SW 1271 (cell line): ENCODE data around the gene GOSR2.

Experiments
- DNase-seq, 2 experiments: peaks; one replicate each; lab custom pipeline; 2025; lab: John Stamatoyannopoulos, UW

GOSR2 gene

DNA sequence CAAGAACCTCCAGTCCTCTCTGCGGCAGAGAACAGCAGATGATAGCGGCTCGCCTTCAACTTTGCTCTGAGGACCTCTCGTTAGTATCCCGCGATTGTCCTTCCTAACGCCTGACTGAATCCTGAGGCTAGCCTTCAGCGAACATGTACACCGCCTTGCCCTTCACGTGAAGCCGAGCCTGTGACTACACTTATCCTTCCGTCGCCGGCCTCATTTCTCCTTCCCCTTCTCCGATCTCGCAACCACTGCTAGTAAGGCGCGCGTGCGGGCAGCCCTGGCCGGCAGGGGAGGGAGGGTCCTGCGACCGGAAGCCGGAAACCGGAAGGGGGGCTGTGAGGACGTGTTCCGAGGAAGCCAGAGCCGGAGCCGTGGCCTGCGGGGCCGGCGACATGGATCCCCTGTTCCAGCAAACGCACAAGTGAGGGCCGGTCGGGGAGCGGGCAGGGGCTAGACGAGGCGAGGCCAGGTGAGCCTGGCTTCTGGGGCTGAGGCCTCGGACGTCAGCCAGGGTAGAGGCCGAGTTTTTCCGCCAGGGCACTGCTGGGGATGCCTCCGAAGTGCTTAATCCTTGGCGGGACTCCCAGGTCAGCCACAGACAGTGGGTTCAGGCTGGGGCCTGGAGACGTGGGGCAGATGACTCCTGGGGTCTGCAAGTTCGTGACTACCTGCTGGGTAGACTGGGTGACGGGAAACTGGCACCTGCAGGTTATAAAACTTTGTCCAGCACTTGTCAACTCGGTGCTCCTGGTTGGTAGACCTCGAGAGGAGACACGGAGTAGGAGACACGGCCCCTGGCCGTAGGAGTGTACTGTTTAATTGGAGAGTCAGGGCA, at the start of gene GOSR2:
TSS of gene GOSR2 (plus strand) at position 357 of the 832 bp plus-strand sequence. CDS start at position 390, 33 bp downstream.
- DNase-seq, result peak; percentile 70 to 96

DNA sequence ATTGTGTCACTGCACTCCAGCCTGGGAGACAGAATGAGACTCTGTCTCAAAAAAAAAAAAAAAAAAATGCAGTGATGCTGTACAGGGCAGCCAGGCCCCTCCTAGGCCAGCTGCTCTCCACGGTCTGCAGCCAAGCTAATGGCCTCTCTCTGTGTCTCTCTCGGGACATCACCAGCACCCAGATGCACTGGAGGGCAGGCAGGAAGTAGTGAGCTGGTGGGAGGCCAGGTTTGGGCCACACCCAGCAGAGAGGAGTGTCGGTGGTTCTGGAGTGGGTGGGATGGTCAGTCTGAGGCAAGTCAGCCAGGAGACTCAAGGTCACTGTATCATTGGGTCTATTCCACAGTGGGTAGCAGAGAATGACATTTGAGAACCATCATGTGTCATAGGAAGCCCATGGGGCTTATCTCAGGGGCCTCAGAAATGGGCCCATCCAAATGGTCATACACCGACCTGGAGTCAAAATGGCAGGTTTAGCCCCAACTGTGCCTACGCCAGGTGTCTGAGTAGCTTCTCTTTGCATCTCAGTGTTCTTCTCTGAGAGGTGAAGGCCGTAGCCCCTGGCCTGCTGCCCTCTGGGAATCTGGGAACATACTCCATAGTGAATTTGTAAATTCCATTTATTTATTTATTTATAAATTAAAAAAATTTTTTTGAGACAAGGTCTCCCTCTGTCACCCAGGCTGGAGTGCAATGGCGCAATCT, 48.9 kb upstream of the GOSR2 start:
- no peak for DNase-seq

DNA sequence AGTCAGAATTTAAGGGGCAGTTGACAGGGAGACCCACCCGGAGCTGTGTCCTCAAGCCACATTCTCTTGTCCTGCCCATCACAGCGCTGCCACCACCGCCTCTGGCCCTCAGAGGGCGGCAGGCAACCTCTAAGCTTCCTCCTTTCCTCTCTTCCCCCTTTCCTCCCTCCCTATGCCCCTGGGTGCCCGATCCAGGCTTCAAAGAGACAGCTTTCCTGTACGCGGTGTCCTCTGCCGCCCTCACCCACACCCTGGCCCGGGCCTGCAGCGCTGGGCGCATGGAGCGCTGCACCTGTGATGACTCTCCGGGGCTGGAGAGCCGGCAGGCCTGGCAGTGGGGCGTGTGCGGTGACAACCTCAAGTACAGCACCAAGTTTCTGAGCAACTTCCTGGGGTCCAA, 48.1 kb upstream of the GOSR2 start:
- no peak for DNase-seq

DNA sequence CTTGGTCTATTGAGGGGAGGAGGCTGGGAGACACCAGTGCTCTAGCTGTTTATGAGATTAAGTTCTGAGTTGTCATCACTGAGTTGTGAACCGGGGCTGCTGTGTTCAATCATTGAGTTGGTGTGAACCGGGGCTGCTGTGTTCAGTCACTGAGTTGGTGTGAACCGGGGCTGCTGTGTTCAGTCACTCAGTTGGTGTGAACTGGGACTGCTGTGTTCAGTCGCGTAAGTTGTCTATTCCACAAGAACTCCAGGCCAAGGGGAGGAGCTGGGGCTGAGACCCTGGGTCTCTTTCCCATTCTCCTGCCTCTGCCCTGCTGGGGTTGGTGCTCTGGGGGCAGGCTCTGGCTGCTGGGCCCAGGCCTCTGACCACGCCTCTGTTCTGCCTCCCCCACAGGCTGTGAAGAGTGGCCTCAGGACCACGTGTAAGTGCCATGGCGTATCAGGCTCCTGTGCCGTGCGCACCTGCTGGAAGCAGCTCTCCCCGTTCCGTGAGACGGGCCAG, 47.1 kb upstream of the GOSR2 start:
- no peak for DNase-seq

DNA sequence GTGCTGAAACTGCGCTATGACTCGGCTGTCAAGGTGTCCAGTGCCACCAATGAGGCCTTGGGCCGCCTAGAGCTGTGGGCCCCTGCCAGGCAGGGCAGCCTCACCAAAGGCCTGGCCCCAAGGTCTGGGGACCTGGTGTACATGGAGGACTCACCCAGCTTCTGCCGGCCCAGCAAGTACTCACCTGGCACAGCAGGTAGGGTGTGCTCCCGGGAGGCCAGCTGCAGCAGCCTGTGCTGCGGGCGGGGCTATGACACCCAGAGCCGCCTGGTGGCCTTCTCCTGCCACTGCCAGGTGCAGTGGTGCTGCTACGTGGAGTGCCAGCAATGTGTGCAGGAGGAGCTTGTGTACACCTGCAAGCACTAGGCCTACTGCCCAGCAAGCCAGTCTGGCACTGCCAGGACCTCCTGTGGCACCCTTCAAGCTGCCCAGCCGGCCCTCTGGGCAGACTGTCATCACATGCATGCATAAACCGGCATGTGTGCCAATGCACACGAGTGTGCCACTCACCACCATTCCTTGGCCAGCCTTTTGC, 46.5 kb upstream of the GOSR2 start:
- DNase-seq, result no peak

DNA sequence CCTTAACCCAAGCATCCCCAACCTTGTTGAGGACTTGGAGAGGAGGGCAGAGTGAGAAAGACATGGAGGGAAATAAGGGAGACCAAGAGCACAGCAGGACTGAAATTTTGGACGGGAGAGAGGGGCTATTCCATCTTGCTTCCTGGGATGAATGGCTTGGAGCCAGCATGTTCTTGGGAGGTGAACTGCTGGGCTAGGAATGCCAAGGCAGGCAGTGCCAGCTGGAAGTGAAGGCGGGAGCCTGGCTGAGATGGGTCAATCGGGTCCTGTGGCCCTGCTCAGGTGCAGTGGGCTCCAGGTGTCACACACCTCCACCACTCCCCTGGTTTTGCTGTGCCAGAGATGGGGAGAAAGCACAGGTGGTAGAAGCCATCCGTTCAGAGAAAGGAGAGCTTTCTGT, 46.0 kb upstream of the GOSR2 start:
- DNase-seq, result no peak

DNA sequence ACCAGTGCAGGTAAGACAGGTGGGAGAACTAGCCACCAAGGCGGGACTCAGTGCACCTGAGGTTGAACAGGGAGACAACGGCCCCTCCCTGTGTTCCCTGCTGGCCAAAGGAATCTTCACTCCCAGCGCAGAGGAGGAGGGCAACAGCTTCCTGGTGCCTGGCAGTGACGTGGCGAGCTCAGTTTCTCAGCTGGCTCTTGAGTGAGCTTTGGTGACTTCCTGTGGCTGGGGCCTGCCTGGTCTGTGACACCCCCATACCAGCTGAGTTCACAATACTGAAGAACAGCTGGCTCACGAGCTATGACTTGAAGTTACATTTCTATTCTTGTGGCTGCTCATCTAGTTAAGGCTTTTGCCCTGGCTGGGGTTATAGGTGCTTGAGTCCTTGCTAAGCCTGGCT, 45.5 kb upstream of the GOSR2 start:
- no peak for DNase-seq

DNA sequence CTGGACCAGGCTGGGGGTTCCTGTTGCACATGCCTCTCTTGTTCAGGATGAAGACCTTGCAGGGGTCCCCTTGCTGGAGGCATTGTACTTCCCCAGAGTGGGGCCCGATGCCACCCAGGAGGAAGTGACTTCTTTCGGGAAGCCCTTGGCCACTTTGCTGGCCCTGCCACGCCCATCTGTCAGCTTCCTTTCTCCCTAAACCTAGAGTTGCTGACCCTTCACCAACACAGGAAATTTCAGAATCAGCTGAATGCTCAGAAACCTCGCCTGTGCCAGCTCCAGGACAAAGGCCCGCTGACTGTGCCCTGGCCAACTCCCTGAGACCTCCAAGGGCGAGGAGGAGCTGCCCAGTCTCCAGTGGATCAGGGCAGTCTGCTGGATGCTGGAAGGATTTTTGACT, 44.9 kb upstream of the GOSR2 start:
- no peak for DNase-seq

DNA sequence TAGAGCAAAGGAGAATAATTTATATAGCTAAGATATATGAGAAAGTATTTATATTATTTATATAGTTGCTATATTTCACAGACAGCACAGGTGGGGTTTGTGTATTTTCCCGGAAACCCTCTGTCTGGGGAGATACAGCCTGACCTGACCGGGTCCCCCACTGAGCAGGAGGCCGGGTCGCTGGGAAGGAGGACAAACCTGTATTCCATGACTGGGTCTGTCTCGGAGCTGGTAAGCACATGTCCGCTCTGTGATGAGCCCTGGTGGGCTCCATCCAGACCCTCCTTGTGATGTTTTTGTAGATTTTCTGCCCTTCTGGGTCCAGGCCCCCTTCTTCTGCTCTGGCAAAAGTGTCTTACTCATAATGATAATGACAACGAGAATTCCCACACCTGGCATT, 43.9 kb upstream of the GOSR2 start:
- DNase-seq, result no peak

DNA sequence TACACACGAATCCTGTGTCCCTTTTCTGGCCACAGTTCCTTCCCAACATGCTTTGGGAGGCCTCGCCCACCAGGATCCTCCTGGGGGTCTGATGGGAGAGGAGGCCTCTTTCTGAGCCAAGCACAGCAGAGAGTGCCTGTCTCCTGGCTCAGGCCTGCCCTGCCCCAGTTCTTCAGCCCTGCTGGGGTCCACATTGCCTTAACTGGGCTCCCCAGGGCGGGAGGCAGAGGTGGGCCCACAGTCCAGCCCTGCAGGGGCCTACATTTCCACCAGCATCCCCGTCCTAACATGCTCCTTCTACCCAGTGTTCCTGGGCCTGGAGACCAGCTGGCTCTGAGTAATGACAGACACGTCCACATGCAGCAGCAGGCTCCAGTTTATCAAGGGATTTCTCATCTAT, 41.9 kb upstream of the GOSR2 start:
- no peak for DNase-seq

DNA sequence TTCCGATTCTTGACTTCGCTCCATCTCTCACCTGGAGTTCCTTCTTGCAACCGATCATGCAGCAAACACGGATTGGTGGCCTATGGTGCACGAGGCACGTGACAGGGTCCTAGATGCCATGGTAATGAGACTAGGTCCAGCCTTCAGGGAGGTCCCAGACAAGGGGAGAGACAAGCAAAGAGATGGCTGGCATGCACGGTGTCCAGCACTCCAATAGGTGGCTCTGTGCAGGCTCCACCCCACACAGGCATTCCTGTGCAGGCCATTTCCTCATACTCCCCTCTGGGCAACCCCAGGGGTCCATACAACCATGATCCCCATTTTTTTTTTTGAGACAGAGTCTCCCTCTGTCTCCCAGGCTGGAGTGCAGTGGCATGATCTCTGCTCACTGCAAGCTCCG, 40.3 kb upstream of the GOSR2 start:
- DNase-seq, result no peak

DNA sequence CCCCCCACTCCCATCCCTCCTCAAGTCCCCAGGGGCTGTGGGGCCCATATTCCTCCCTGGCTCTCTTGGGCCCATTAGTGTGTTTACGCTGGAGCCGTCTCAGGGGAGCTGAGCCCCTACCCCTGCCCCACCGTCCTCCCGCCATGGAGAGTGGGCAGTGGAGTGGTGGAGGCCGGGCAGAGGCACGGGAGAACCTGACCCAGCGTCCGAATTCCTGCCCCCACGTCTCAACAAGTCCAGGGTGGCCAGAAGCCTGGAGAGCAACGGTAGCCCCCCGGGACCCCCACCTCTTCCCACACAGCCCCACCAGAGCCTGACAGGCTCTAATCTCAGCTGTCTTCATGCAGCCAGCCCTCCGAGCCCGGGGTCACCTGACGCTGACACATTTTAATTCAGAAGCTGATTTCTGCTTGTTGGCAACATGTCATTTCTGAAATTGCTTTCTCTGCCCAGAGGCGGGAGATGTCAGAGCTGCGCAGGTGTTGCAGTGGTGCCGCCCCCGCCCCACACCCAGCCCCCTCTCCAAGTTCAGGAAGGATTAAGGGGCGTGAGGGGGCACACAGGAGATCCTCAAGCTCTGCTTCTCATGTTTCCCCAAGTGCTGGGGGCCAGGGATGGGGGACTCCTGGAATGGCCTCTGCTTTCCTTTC, 39.0 kb upstream of the GOSR2 start:
- DNase-seq, result no peak

DNA sequence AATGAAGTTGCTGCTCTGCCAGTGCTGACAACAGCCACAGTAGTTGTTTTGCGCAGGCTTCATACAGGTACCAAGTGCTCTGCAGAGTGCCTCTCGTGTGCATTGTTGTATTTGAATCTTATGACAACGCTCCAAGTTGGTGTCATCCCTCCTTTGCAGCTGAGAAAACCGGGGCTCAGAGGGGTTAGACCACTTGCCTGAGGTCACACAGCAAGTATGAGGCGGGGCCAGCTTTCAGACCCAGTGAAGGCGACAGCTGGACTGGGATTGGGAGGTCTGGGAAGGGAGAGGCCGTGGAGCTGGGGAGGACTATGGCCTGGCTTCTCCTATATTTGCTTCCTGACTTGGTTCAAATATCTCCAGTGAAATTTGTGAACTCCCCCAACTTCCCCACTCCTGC, 38.4 kb upstream of the GOSR2 start:
- no peak for DNase-seq

DNA sequence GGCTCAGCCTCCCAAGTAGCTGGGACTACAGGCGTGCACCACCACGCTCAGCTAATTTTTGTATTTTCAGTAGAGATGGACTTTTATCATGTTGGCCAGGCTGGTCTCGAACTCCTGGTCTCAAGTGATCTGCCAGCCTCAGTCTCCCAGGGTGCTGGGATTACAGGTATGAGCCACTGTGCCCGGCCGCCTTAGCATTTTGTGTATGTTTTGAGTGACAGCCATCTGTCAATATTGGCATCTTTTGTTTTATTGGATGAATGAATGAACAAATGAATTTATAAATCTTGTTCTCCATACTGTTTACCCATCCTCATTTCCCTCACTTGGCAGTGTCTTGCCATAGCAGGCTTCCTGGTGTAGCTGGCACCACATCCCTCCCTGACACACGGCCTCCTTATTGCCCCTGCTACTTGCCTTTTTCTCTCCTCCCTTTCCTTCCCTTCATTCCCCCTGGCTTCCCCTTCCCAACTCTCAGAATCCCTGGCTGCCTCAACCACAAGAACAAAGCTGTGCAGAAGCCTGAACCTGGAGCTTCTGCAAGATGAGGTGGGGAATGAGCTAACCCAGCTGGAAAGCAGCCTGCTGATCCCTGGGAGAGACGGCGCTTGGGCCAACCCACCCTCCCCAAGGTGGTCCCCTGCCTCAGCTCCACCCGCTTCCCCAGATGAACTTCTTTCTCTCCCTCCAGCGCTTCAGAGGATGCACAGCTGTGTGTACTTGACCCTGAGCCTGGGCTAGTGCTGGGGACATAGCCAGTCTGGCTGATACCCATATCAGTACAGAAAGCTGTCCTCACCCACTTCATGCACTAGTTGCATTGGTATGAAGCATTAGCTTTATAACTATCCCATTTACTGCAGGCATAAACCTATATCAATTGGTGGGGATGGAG, 37.3 kb upstream of the GOSR2 start:
- DNase-seq, result no peak

DNA sequence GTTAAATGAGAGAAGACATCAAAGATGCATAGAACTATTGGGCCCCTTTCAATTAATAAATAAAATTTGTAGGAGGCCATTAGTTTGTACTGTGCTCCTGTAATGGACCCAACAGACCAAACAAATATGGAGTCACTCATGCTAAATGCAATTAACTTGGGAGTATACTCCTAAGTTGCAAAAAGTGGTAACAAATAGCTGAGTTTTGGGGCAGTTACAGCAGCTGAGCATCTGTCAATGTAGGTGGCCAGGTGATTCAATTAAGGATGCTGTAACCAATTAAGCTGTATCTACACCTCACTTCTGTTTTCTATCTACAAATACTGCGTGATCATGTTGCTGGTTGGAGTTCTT, 36.7 kb upstream of the GOSR2 start:
- DNase-seq, result no peak

DNA sequence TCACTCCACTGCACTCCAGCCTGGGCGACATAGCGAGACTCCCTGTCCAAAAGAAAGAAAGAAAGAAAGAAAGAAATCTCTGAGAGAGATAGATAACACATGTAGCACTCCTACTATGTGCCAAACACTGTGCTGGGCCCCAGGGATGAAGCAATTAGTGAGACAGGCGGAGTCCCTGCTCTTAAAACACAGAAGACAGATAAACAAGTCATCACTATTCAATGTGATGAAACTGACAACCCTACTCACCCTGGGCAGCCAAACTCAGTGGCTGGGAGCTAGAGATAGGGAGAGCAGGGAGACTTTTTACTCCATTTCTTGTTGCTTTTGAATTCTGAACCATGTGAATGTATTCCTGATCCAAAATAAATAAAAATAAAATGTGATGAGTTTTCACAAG, 35.2 kb upstream of the GOSR2 start:
- no peak for DNase-seq

DNA sequence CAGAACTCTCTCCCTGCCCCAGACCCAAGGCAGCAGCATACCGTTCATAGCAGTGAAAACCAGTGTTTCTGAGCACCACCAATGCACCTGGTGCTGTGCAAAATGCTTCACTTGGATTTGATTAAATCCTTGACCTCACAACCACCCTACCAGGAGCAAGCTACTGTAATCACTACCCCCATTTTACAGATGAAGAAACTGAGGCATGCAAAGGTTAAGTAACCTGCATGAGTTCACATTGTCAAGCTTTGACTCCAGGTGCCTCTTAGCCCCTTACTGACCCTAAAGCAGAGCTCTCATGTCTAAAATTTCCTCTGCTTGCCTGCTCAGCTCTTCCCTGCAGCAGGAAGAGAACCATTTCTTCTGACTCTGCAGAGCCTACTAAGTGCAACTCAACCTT, 34.2 kb upstream of the GOSR2 start:
- DNase-seq, result no peak

DNA sequence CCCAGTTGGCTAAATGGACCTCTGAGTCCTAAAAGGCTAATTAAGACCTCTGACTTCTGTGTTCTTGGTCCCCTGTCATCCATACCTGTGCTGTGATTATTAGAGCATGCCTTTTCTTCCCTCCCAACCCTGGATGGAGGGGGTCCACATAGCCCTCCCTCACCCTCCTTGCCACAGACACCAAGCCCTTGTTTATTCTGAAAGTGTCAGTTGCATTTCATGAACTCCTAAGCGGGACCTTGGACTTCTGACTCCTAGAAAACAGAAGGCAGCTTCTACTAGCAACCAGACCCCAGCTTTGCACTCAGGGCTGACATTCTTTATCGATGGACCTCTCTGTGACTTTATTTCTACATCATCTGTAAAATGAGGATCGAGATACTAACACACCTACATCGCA, 33.4 kb upstream of the GOSR2 start:
- DNase-seq, result no peak

DNA sequence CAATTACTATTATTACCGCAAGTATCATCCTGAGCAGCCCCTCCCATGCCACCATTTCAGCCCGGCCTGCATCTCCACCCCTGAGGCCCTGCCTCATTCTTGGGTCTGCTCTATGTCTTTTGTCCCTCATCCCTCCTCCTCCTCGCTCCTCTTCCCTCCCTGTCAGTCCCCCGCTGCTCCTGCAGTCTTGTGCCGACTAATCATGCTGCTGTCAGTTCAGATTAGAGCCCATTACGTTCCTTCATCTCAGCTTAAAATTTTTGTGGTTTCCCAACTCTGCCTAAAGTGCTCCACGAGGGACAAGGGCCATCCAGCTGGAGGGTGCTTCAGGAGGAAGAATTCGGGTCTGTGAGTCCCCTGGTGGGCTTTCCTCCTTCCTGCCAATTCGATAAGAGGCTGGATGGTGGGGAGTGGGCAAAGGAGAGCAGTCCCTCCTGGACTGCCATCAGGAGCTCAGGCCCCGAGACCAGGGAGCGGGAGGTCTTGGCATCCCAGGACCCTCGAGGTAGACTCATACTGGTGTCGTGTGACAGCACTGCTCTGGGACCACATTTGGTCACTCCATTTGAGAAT, 32.9 kb upstream of the GOSR2 start:
- DNase-seq, result no peak

DNA sequence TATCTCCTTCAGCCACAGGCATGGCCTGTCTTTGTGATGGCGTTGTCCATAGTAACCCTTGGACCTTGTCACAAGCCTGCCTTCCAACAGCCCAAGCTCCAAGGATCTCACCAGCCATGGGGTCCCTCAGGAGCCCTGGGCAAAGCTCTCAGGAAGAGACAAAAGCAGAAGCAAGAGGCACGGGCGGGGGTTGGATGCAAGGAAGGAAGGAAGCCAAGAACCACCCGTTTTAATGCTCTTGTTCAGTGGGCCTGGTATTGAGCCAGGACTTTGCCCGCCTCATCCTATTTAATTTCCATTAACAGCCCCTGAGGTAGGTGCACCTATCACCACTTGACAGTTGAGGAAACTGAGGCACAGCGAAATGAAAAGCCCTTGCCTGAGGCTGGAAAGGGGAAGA, 32.3 kb upstream of the GOSR2 start:
- no peak for DNase-seq

DNA sequence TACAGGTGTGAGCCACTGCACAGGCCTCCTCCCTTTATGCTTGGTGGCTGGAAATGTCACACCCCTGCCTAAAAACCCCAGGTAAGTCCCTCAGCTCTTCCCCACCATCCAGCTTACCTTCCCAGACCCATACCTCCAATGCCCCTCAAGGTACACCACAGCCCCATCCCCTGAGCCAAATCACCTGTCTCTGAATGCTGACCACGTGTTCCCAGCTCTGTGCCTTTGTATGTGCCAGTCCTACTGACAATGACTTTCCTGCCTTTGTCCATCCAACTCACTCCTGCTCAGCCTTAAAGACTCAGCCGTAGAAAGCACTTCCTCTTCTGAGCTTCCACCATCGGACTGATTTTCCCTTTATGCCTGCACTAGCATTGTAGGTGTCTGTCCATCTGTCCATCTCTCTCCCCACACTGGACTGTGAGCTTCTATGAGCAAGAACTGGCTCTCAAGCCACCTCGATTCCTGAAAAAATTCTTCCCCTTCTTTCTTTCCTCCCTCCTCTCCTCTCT, 30.7 kb upstream of the GOSR2 start:
- DNase-seq, result no peak
